T follicular helper cell (primary cell): ENCODE results near the gene STX3.
"Not testable (repeated sequence)": the region's sequence is repeated elsewhere in the genome, so short reads cannot be mapped to it uniquely, and the experiment has no call there.

Experiments used
- DNase-seq: peaks from one replicate; pipeline ENCODE4 v3.0.0-alpha.2; 2020; ENCODE audit warnings: low read depth

STX3 gene

DNA sequence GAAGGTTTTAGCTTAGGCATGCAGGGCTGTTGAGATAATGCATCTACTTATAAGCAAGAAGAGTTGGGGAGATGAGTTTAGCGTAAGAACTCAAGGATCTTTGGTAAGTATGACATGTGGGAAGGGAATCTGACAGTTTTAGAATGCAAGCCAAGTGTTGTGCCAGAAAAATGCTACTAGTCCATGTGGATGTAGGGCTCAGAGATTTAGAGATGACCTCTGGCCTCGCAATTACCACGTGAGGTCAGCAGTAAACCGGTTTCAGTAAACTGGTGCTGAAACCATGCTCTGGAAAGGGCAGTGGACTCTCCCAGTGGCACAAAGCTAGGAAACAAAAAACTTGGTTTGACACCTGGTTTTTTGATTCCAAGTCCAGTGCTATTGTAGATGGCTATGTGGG lies 36.5 kb downstream of the STX3 start:
- DNase-seq = no peak

GRCh38 chr11:59792507-59792906 lies 37.3 kb downstream of the STX3 start:
- DNase-seq = no peak

DNA sequence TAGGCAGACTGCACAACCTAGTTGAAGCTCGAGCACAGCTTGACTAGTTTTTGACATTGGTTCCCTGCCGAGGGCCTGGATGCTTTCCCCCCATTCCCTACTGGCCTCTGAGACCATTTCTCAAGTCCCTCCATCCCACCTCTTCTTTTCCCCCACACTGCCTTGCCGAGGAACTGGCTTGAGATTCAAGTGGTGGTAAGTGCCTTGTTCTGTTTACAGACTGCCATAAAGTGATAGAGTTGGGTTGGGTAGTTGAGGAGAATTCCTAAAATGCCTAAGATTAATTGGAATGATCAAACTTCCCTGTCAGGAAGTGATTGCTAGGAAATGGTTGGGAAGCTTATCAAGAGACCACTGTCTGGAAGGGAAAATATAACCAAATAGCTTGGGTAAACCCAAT lies 39.2 kb downstream of the STX3 start:
- DNase-seq = no peak

DNA sequence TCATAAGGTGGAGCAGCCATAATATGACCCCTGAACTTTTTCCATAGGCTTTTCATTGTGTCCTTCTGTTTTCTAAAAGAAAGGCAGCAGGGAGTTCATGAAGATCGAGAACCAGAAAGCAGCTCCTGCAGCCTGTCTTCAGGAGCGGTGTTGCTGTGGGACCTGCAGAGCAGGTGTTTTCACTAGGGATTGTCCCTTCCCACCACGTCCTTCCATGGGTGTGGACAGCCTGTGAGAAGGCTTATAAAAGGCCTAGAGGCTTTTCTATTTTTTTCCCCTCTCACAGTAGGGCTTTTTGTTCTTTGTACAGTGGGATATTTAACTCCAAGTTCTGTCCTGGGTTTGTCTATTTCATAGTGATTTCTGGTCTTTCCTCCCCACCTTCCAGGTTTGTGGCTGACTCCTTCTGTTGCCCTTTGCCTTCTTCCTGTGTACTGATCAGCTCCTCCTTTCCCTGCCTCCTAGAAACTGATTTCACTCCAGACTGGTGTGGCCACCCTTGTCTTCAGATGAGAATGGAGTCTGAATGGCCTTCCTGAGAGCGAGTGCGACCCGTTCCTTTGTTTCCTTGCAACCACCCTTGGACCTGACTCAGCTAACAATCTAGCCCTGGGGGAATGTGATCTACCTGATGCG lies 45.3 kb downstream of the STX3 start:
- no peak for DNase-seq

GRCh38 chr11:59801160-59801706 lies 46.1 kb downstream of the STX3 start:
- DNase-seq = no peak

GRCh38 chr11:59801981-59802638 lies 46.9 kb downstream of the STX3 start:
- DNase-seq = no peak

- DNase-seq = peak; percentile 10
Measured at GRCh38 chr11:59802639-59803176, 47.5 kb downstream of the STX3 start.

- no peak for DNase-seq
Measured at GRCh38 chr11:59804061-59804460, 48.9 kb downstream of the STX3 start.

DNA sequence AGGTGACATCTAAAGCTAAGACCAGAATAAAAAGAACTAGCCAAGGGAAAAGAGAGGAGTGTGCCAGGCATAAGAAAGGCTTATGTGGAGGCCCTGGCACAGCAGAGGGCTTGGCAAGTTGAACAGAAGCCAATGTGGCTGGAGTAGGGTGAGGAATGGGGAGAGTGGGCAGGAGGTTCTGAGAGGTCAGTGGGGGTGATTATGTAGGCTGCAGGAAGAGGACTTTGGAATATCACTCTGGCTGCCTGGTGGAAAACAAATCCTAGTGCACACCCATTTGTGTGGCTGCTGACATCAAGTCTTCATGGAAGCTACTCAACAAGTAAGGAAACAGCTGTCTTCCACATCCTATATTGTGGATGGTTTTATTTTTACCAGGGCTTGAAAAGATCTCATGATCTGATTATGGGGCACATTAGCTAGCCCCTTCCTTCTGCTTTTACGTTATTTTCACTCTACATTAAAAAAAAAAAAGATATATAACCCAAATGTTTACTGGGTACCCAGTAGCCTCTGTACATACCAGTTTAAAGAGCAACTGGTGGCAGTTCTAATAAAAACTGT lies 52.0 kb downstream of the STX3 start:
- DNase-seq = no peak

DNA sequence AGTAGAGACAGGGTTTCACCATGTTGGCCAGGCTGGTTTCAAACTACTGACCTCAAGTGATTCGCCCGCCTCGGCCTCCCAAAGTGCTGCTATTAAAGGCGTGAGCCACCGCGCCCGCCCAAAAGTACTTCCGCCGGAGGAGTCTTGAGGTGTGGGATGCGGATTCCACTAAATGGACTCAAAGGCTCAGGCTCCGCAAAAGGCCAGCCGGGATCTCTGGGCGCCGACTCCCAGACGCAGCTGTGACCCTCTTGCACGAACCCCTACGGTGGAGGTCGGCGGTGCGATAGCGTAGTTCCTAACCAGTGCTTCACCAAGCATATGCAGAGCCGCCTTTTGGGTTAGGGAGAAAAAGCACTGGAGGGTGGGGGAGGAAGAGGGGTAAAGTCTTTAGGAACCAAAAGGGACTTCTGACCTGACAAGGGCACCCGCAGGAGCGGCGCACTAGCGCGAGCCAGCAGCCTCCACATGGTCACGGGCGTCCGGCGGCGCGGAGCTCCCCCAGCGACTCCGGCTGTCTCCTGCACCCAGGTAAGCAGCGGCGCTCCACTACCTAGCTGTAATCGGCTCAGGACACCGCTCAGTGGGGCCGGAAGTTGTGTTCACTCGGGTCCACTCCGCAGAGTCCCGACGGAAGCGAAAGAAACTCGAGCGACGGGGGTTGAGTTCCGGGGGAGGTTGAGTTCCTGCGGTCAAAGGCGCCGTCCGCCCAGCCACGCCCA lies 55.2 kb downstream of the STX3 start, which contains the start of gene MRPL16:
MRPL16 (minus strand) TSS at position 590 of the 722 bp plus-strand sequence; CDS start at position 470, 120 bp downstream.
- DNase-seq = peak; percentile 83

- DNase-seq = no peak
Measured at GRCh38 chr11:59810911-59811259, 55.7 kb downstream of the STX3 start.

DNA sequence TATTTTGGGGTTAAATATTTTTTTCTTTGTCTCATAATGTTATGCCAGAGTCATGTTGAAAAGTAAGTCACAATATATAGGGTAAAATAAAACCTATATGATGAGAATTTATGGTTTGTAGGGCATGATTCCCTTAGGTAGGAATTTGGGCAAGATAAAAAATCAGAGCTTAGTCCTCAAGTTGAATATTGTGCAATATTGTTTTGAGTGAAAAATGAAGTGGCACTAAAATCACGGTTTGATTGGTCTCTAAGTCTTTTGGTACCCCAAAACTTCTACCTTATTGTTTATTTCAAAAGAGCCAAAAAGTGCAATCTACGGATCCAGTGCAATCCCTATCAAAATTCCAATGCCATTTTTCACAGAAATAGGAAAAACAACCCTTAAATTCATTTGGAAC lies 57.0 kb downstream of the STX3 start:
- DNase-seq = no peak

DNA sequence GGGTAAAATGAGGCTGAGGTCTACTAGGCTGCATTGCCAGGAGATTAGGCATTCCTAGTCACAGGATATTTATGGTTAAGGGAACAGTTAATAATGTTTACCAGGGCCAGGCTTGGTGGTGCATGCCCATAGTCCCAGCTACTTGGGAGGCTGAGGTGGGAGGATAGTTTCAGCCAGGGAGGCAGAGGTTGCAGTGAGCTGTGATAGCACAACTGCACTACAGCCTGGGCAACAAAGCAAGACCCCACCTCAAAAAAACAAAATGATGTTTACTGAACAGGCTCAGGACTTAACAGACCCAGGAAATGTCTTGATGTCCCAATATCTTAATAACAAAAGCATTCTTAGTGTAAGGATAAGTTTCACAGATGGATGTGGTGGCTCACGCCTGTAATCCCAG lies 58.2 kb downstream of the STX3 start:
- no peak for DNase-seq

DNA sequence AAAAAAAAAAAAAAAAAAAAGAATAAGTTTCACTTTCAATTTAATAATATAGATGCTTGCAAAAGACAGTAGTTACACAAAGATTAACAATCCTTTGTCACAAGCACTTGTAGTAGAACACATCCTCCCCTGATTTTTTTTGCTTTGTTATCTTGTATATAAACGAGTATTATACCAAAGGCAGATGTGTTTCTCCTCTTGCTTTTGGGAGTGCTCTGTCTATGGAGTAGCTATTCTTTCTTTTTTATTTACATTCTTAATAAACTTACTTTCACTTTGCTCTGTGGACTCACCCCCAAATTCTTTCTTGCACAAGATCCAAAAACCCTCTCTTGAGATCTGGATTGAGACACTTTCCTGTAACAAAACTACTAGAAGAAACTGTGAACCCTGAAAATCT lies 58.8 kb downstream of the STX3 start:
- DNase-seq = no peak

- DNase-seq = no peak
Measured at GRCh38 chr11:59815754-59816153, 60.6 kb downstream of the STX3 start.

- DNase-seq = not testable (repeated sequence)
Measured at GRCh38 chr11:59816434-59816833, 61.3 kb downstream of the STX3 start.

GRCh38 chr11:59818572-59818971 lies 63.4 kb downstream of the STX3 start:
- no peak for DNase-seq

- no peak for DNase-seq
Measured at GRCh38 chr11:59822989-59823566, 67.9 kb downstream of the STX3 start.

DNA sequence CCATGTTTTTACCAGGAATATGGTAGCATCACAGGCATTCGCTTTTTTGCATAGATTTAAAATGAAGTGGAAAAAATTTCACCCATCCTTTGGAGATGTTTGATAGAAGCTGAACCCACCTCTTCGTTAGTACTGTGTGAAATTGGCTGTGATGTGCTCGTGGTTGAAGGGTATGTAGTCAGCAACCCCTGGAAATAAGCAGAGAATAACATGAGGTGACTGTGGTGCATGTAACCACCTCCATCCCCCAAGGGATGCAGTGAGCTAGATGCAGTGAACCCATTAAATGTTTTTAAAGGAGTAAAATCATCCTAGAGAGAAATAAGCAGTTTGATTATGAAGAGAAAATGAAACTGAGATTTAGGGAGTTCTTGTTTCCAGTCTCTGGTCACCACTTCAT lies 74.2 kb downstream of the STX3 start:
- no peak for DNase-seq

GRCh38 chr11:59833602-59834001 lies 78.4 kb downstream of the STX3 start:
- no peak for DNase-seq

DNA sequence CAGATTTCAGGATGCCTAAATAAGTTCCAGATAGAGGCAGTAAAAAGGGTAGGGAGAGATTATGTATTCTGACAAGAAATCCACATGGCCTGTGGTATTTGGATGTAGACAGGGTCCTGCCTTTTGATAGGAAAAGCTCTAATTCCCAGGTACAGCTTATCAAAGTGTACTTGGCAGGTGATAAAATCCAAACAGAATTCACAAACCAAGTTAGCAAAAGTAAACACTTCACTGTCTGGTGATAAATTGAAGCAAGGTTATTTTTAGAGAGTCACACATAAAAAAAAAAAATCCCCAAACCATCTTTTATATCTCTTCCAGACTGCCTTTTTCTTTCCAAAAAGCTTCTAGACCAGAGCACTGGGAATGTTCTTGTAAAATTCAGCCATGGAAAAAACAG lies 84.4 kb downstream of the STX3 start:
- DNase-seq = no peak

DNA sequence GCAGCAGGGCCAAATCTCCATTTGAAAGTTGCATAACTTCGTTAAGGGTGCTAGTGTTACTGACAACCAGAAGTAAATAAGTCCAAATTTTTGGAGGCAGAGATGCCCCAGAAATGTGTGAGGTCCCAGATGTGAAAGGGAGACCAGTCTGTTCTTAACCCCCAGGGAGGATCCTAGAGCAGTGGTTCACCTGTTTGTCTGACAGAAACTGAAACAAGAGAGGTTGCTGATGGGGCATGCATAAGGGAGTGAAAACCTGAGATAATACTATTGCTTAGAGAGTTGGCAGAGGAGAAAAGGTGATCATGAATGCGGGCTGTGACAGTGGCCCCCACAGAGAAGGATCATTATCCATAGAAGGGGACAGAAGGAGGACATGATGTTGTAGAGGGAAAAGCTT lies 86.3 kb downstream of the STX3 start:
- no peak for DNase-seq
